ENCODE results near the gene SPAG16.

DNA sequence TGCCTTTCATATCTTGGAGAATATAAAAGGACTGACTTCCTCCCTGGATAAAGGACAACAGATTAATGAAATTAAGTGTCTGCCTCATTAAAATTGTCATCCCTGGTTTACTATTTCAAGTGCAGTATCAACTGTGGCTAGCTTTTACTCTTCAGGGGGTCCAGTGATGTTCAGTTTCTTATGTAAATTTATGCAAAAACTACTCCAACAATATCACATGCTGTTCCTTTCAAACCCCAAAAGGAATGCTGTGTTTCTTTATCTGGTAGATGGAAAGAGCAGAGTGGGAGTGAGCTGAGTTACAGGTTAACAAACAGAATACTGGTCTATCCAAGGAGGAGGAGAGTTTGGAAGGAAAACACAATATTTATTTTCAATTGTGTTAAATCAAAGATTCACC lies 842.9 kb downstream of the SPAG16 start:
- TF ChIP-seq ZNF146 (tag by site-specific recombination; IDR thresholded peaks at IDR 0.05) = no peak
- TF ChIP-seq, protein P1, sequence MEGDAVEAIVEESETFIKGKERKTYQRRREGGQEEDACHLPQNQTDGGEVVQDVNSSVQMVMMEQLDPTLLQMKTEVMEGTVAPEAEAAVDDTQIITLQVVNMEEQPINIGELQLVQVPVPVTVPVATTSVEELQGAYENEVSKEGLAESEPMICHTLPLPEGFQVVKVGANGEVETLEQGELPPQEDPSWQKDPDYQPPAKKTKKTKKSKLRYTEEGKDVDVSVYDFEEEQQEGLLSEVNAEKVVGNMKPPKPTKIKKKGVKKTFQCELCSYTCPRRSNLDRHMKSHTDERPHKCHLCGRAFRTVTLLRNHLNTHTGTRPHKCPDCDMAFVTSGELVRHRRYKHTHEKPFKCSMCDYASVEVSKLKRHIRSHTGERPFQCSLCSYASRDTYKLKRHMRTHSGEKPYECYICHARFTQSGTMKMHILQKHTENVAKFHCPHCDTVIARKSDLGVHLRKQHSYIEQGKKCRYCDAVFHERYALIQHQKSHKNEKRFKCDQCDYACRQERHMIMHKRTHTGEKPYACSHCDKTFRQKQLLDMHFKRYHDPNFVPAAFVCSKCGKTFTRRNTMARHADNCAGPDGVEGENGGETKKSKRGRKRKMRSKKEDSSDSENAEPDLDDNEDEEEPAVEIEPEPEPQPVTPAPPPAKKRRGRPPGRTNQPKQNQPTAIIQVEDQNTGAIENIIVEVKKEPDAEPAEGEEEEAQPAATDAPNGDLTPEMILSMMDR (tag by site-specific recombination; IDR thresholded peaks at IDR 0.05) = no peak
